Cardiac septum (tissue), 1 donor: Measurements from ENCODE around the gene PIGU. TPM values are rescaled to one million over a fixed set of nuclear protein-coding genes. Genes with fewer than 3 reads are reported as not detected.
"Not testable (repeated sequence)": the region's sequence is repeated elsewhere in the genome, so short reads cannot be mapped to it uniquely, and the experiment has no call there.

ENCODE experiments used
- DNase-seq: peaks from one replicate; pipeline ENCODE4 v3.0.0-alpha.2; 2020; ENCODE audit warnings: low spot score
- intact Hi-C: fragments of 100-400 bp; cut with DNase I; formaldehyde crosslinking; loops from one replicate; pipeline ENCODE4 v1.14.0; 2022
- long read RNA-seq: library from polyadenylated mRNA; unstranded; transcript quantifications from one replicate; pipeline ENCODE4 v2.0.0, GENCODE V29; 2021
- total RNA-seq: library from RNA; stranded (reverse); fragmentation: NEBNext Ultra II Directional; extraction: Animal tissue kit (Norgen Biotek cat#: 25700); gene quantifications from one replicate; pipeline ENCODE4 v1.2.1, GENCODE V29; 2021
- donor health status: DM: no; HTN: no; CAD: no.

PIGU gene
- total RNA-seq = 11.0 TPM
- long read RNA-seq, transcript PIGU-201 (12 exons, 1,632 nt) = major isoform, 8 of 12 reads
- long read RNA-seq, partial matches to known transcripts = 0 of 12 reads
- long read RNA-seq, other reads (novel, unspliced or antisense) = 4 of 12 reads

GRCh38 chr20:34676642-34677373, at the start of gene PIGU:
Gene PIGU, minus strand, starts transcription at chr20:34677092. Its CDS starts 7 bp downstream, at chr20:34677085.
- intact Hi-C loops = loop anchor here (2.0 kb wide), 1 partner anchor 28 kb away; the partner anchor contains the start of gene TP53INP2
- peak; percentile 98 for DNase-seq

- intact Hi-C loops = no loop called here
These were observed 47.3 kb upstream of the PIGU start for GRCh38 chr20:34724172-34724571.

GRCh38 chr20:34722560-34722959, 45.7 kb upstream of the PIGU start:
- intact Hi-C loops, DNase-seq: not testable (repeated sequence)

More at GRCh38 chr20:34724172-34724571, 47.3 kb upstream of the PIGU start:
- no peak for DNase-seq

- intact Hi-C loops = no loop called here
- no peak for DNase-seq
These were observed 43.4 kb upstream of the PIGU start for GRCh38 chr20:34720266-34720665.

GRCh38 chr20:34719242-34720017, 42.5 kb upstream of the PIGU start:
- DNase-seq, intact Hi-C loops: not testable (repeated sequence)

GRCh38 chr20:34717230-34718095, 40.6 kb upstream of the PIGU start:
- intact Hi-C loops = no loop called here
- no peak for DNase-seq

- intact Hi-C loops = no loop called here
- no peak for DNase-seq
These were observed 40.0 kb upstream of the PIGU start for GRCh38 chr20:34716921-34717229.

GRCh38 chr20:34715384-34715783, 38.5 kb upstream of the PIGU start:
- intact Hi-C loops = no loop called here

GRCh38 chr20:34713944-34714515, 37.1 kb upstream of the PIGU start:
- intact Hi-C loops, DNase-seq: not testable (repeated sequence)

More at GRCh38 chr20:34715384-34715783, 38.5 kb upstream of the PIGU start:
- no peak for DNase-seq

GRCh38 chr20:34713194-34713943, 36.5 kb upstream of the PIGU start:
- intact Hi-C loops = no loop called here
- DNase-seq = no peak

GRCh38 chr20:34712525-34713192, 35.8 kb upstream of the PIGU start:
- intact Hi-C loops = no loop called here
- no peak for DNase-seq

- DNase-seq = no peak
- intact Hi-C loops = no loop called here
These were observed 35.0 kb upstream of the PIGU start for GRCh38 chr20:34711813-34712430.

GRCh38 chr20:34710861-34711574, 34.1 kb upstream of the PIGU start:
- DNase-seq = no peak
- intact Hi-C loops = no loop called here

GRCh38 chr20:34710568-34710839, 33.6 kb upstream of the PIGU start:
- DNase-seq = no peak
- intact Hi-C loops = no loop called here

GRCh38 chr20:34709831-34710567, 33.1 kb upstream of the PIGU start:
- intact Hi-C loops = loop anchor here (2.0 to 10.0 kb wide), 3 partner anchors 131 to 395 kb away; no protein-coding TSS in a partner anchor
- DNase-seq = no peak

GRCh38 chr20:34709044-34709830, 32.3 kb upstream of the PIGU start:
- intact Hi-C loops = loop anchor here (2.0 to 10.0 kb wide), 3 partner anchors 130 to 394 kb away; no protein-coding TSS in a partner anchor
- peak; percentile 92 for DNase-seq
